WI38 (cell line): Measurements from ENCODE around the gene NEK11.
A peak's percentile ranks its signal among the peaks of the same experiment; 100 is the strongest.

Source experiments
- H3K4me3 ChIP-seq: 2 replicates; pipeline ENCODE4 v1.5.1; 2011; ENCODE audit warnings: low read depth, mild to moderate bottlenecking, control low read depth, low read length
- TF ChIP-seq, protein P1 (sequence below): IDR thresholded peaks from 2 replicates; pipeline ENCODE4 v1.5.1; 2012; ENCODE audit warnings: low read depth, mild to moderate bottlenecking, control low read depth, low read length

Gene NEK11

DNA sequence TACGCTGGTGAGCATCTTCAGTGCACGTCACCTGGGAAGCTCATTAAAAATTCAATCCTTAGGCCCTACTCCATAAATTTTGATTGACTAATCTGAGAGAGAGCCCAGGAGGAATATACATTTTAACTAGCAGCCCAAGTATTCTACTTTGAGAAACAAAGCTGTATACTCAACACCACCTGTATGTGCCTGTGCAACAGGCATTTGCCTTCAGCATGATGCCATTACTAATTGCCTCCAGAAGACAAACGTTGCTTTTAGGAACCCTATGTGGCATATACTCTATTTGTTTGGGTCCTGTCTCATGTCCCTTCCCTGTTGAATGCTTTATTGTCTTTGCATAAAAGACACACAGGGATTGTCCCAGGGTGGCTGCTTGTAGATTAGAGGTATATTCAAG is 7.7 kb upstream of the NEK11 start:
- H3K4me3 ChIP-seq = no peak overlapping the region
- TF ChIP-seq, protein P1, sequence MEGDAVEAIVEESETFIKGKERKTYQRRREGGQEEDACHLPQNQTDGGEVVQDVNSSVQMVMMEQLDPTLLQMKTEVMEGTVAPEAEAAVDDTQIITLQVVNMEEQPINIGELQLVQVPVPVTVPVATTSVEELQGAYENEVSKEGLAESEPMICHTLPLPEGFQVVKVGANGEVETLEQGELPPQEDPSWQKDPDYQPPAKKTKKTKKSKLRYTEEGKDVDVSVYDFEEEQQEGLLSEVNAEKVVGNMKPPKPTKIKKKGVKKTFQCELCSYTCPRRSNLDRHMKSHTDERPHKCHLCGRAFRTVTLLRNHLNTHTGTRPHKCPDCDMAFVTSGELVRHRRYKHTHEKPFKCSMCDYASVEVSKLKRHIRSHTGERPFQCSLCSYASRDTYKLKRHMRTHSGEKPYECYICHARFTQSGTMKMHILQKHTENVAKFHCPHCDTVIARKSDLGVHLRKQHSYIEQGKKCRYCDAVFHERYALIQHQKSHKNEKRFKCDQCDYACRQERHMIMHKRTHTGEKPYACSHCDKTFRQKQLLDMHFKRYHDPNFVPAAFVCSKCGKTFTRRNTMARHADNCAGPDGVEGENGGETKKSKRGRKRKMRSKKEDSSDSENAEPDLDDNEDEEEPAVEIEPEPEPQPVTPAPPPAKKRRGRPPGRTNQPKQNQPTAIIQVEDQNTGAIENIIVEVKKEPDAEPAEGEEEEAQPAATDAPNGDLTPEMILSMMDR = no peak

DNA sequence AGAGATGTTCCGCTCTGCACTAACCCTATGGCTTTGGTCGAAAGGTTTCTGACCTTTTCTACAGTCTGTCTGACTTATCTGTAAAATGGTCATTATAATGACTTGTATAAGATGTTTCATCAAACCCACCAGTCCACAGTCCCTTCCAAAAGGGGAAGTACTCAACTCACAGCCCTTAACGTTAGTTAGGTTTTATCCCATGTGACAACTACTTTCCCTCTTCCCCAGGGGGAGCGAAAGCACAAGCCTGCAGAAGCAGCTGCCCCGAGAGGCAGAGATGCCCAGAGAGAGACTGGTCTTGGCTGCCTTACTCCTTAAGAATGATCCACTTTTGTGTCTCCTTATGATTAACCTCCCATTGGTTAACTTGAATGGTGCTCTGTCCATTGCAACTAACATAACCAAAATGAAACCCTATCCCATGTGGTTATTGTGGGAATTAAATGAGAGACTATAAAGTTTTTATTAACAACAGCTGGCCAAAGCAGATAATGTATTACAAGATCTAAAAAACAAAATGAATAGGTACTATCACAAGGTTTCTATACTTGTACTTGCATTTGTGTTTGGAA is 6.5 kb upstream of the NEK11 start:
- TF ChIP-seq, protein P1 = no peak
- H3K4me3 ChIP-seq = no peak overlapping the region

DNA sequence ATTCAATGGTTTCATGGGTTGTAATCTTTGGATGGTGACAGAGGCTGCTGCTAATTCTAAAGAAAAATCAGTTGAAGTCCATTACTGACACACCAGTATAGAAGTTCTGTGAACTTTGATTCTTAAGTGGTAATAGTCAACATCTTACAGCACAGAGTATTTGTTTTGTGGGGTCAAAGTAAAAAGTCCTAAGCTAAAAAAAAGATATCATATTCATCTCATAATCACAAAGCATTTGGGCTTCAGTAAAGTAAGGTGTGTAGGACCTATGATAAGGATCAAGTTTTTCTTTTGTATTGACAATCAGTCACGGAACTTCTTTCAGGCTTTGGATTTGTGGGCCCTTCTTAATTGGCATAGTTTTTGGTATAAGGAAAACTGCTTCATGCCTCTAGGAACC is 1.1 kb upstream of the NEK11 start:
- TF ChIP-seq, protein P1 = no peak
- peak overlapping the region; percentile 81 for H3K4me3 ChIP-seq

DNA sequence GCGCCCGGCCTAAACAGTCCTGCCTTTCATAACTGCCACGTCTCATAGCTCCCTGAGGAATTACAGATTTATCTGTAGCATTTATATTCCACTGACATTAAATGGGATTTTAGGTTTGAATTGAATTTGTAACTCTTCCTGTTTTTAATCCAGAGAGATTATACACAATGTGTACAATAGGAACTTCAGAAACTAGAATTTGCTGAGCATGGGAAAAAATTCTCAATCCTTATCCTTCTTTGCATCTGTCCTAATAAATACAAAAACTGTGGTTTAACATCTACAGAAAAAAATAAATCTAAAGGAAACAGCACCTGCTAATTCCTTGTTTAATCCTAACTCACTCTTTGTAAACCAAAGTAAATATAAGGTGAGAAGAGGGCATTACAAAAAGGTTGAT is 2.2 kb downstream of the NEK11 start:
- TF ChIP-seq, protein P1 = no peak
- H3K4me3 ChIP-seq = no peak overlapping the region

DNA sequence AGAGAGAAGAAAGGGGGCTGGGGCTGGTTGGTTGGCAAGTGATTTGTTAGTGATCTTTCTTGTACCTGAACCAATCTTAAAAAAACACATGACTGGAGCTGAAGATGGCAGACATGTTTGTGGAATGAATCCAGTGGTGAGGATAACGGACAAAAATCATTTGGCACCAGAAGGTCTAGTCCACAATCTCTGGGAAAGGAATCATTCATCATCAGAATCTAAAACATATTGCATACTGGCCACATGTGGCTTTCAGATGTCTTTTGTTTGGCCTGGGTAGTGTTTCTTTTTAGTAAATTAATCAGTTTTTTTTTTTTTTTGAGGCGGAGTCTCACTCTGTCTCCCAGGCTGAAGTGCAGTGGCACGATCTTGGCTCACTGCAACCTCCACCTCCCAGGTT is 5.0 kb downstream of the NEK11 start:
- TF ChIP-seq, protein P1 = no peak
- no peak overlapping the region for H3K4me3 ChIP-seq

DNA sequence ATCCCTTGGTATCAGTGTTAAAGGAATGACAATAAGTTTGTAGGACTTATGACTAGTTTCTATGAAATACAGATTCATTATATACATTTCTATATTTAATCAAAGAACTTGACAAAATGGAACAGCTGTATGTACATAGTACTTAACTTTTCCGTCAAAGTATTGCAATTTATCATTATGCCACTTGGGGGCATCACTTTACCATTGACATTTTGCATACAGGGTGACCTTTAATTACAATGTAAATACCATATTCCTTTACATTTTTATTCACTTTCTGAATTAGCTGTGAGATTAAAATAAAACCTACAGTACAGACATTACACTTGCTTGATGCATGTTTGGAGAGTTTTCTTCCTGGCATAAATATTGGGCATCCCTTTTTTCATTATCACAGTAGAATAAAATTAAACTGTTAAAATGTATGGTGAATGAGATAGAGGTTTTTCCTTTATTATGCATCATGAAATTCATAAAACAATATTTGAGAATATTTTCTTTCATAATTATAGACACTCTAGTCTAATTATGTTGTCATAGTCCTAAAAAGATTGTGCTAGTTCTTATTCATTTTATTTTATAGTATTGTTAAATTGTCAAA is 6.9 kb downstream of the NEK11 start:
- H3K4me3 ChIP-seq = no peak overlapping the region
- TF ChIP-seq, protein P1 = no peak

DNA sequence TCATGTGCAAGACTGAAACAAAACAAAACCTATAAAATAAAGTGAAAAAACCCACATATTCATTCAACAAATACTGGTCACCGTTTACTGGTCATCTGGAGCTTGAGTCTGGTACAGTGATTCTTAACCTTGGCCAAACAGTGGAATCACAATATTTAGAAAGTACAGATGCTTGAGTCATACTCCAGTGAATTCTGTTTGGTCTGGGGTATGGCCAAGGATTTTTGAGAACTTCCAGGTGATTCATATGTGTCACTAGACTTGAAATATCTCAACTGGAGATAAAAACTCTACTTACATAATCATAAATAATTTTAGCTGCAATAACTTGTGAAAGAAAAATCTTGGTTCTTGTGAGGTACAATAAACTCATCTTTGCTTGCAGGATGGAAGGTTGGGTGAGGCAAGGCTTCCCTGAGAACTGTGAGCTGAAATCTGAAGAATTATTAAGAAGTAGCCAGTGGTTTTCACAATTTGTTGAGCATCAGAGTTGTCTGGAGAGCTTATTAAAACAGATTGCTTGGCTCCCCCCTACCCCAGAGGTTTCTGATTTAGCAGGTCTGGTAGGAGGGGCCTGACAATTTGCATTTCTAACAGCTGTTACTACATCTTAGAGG is 9.6 kb downstream of the NEK11 start:
- no peak overlapping the region for H3K4me3 ChIP-seq
- TF ChIP-seq, protein P1 = no peak
